ENCODE data around the gene ALDH1B1.
A peak's percentile ranks its signal among the peaks of the same experiment; 100 is the strongest.

The ALDH1B1 gene

DNA sequence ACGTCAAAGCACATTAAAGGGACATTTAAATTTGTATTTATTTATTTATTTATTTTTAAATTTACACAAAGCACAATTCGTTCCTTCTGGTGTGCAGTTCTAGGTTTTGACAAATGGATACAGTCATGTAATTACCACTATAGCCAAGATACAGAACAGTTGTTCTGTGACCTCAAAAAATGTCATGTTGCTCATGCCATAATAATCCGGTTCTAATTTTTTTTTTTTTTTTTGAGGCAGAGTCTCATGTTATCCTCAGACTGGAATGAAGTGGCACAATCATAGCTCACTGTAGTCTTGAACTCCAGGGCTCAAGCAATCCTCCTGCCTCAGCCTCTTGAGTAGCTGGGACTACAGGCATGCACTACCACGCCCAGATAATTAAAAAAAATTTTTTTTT lies 24.0 kb downstream of the ALDH1B1 start:
- no peak for DNase-seq (ENCODE audit: low read depth in 2 of 2)

- peak; percentile 40 to 51 for DNase-seq (ENCODE audit: low read depth in 2 of 2)
These were observed 24.8 kb downstream of the ALDH1B1 start for GRCh38 chr9:38417003-38417945.

GRCh38 chr9:38418366-38418765 lies 25.9 kb downstream of the ALDH1B1 start:
- no peak for DNase-seq (ENCODE audit: low read depth in 2 of 2)

- no peak for DNase-seq (ENCODE audit: low read depth in 2 of 2)
These were observed 26.7 kb downstream of the ALDH1B1 start for GRCh38 chr9:38419181-38419580.

DNA sequence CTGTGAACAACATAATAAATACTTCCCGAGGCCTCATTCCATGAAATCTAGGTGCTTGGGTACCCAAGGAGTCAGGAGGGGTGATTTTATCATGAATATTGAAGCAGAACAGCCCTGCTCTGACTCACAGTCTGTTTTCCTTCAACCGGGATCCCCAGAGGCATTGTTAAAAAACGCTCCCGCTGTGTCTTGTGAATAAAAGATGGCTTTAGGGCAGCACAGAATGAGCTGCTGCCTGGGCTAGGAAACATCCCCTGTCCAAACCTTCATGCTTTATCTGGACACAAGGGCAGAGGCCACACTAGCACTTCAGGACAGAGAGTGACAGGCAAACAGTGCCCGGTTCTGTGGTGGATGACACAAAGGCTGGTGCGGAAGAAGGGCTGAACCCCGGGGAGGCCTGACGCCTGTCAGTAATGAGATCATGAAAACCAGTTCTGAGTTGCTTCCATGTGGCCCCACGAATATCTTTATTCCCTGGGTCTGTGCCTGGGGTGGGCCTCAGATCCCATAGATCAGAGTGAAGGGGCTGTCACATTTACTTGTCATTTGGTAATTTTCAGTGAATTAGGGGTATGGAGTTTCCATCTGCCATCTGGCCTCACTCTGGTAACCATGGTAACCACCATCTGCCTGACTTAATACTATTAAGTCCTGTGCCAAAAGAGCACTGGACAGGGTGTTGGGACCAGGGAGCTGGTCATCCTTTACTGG lies 29.2 kb downstream of the ALDH1B1 start:
- DNase-seq (ENCODE audit: low read depth in 2 of 2), result no peak

GRCh38 chr9:38422555-38423260 lies 30.2 kb downstream of the ALDH1B1 start:
- DNase-seq (ENCODE audit: low read depth in 2 of 2), result no peak

GRCh38 chr9:38423273-38423972 lies 30.9 kb downstream of the ALDH1B1 start:
- no peak for DNase-seq (ENCODE audit: low read depth in 2 of 2)

DNA sequence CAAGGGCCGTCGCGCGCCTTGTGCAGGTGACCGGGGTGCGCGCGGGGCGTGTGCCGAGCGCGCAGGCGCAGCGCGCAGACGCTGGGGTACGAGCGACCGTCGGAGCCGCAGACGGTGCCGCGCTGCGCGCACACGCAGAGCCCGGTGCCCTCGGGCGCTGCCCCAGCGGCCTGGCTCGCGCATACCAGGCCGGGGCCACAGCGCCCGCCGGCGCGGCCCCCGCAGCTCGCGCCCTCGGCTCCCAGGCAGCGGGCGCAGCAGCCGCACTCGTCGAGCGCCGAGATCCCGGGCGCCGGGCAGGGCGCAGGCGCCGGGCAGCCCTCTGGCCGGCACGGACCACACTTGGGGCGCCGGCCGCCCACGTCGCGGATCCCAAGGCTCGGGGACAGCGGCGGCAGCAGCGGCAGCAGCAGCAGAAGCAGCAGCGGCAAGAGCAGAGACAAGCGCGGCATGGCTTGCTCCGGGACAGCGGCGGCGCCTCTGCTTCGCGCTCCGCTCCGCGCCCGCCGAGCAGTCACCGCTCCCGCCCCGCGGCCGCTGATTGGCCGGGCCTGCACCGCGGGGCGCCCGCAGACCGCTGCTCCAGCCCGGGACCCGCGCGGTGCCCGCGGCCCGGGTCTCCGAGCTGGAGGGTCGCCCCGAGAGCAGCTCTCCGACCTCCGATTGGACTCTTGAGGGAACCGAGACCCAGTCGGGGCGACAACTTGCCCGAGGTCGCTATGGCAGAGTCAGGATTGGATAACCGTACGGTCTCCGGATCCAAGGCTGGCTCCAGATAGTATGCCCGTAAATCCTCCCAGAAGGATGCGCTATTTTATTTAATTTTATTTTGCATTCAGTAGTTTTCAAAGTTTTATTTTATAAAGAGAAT lies 31.7 kb downstream of the ALDH1B1 start, which contains the start of gene IGFBPL1:
Gene IGFBPL1, minus strand, starts transcription at position 482 of the 871 bp plus-strand sequence. Its CDS starts 30 bp downstream, at position 452.
- peak in 1 of 2 donors; percentile 2 for DNase-seq (ENCODE audit: low read depth in 2 of 2)

DNA sequence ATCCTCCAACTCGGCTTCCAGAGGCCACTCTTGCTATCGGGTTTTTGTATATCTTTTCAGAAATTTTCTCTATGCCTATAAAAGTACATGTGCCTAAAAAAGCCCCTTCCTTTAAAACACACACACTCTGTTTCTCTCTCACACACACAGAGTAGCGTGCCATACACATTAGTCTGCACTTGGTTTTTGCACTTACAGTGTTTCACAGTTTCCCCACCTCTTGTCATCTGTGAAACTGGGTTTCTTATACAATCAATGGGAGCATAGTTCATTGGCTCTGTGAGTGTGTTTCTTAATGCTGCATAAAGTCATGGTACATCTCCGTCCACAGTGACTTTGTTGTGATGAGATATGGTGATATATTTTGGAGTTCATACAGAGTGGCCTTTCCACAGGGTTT lies 32.4 kb downstream of the ALDH1B1 start:
- no peak for DNase-seq (ENCODE audit: low read depth in 2 of 2)

DNA sequence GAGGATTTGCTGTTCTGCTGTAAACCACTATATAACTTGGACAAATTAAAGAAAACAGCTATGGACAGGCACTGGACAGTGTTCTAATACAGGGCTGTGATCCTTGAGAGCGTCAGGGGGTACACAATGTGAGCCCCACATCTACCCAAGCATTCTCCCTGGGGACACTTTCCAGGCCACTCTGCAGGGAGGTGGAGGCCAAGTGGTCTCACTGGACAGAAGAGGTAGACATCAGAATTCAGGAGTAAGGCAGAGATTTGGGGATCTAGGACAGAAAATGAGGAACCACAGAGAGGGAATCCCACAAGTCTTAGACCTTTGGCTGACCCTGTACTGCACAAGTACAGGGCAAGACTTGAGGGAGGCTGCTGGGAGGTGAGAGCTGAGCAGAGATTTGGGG lies 35.6 kb downstream of the ALDH1B1 start:
- no peak for DNase-seq (ENCODE audit: low read depth in 2 of 2)

DNA sequence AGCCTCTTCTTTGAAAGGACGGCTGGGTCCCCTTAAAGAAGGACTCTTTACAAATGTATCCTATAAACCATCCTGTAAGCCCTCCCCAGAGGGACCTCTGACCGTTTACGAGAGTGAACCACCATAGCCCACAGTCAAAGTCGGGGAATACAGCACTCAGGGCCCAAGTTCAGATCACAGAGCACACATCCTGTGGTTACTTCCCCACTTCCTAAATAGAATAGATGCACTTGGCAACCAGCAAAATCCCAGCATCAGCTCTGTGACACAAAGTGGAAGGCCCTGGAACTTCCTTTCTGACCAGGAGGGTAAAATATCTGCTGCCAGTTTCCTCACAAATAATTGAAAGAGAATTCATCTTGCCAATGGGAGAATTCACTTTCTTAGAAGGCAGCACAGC lies 38.6 kb downstream of the ALDH1B1 start:
- no peak for DNase-seq (ENCODE audit: low read depth in 2 of 2)

DNA sequence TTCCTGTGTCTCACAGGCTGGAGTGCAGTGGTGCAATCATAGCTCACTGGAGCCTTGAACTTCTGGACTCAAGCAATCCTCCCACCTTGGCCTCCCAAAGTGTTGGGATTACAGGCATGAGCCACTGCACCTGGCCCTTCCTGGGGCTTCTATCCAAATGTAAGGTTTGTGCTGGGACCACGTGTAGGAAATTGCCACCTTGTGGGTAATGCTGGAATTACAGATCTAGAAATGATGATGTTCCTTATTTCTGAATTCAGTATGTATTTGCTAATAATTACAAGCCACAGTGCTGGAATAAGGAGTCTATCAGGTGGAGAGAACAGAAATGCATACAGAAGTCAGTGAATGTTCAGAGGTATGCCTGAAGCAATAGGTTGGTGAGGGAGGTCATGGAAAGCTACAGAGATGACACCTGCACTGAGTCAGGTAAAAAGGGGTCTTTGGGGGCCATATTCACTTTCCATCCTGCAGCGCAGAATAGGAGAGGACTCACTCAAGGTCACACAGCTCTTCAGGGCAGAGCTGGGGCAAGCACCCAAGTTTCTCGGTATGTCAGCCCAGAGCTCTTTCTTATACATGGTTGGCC lies 40.5 kb downstream of the ALDH1B1 start:
- no peak for DNase-seq (ENCODE audit: low read depth in 2 of 2)

GRCh38 chr9:38434365-38434764 lies 41.9 kb downstream of the ALDH1B1 start:
- DNase-seq (ENCODE audit: low read depth in 2 of 2), result no peak

DNA sequence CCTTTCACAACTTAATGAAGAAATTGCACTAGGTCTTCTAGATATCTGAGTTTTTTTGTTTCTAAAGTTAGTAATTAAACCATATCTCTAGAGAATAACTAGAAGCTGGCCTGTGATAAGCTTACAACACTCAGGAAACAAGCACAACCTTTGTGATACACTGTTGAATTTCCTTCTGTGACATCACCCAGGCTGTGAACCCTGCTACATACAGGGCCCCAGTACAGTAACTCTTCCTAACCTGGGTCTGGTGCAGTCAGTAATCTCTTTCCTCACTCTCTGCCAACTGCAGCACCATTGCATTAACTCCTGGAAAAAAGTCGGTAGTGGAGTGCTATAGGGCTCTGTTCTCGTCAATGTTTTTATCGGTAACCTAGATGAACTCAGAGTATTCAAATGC lies 42.4 kb downstream of the ALDH1B1 start:
- DNase-seq (ENCODE audit: low read depth in 2 of 2), result no peak

DNA sequence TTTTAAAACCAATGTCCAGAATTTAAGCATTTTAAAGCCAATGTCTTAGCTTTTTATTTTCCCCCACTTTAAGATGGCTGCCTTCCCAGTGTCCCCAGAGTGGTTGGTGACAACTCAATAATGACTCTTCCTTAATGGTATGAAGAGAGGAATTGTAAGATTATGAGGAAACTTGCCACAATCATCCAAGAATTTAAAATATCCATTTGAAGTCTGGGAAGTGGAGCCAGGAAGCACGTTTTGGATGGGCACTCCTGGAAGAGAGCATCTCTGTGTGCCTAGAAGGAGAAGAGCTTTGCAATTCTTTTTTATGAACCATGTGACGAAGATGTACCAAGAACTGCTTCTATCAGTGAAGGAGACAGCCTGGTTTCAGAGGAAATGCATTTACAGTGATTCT lies 43.0 kb downstream of the ALDH1B1 start:
- no peak for DNase-seq (ENCODE audit: low read depth in 2 of 2)

GRCh38 chr9:38436708-38437107 lies 44.2 kb downstream of the ALDH1B1 start:
- no peak for DNase-seq (ENCODE audit: low read depth in 2 of 2)

DNA sequence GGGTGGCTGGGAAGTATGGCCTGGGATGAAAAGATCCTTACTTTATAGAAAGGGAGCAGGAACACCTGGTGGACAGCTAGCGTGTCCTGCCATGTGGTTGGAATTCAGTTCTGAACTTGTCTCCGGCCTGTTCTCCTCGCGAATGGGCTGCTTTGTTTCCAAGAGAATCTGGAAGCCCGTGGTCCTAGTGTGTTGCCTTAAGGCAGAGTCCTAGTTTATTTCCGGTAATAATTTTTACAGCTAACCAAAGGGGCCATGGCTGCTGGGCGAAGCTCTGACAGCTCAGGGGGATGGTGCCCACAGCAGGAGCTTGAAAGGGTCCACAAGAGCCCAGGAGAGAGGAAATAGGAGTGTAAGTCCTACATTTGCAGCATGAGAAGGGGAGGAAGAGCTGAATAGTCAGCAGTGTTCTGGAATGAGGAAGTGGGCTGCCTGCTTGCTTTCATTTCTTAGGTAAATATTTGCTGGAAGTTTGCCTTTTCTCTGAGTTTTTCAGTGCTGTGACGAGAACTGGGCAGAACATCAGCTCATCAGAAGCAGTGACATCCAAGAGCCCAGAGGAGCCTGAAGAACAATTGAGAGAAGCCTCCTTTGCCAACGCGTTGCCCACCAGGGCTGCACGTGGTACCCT lies 44.8 kb downstream of the ALDH1B1 start:
- no peak for DNase-seq (ENCODE audit: low read depth in 2 of 2)

DNA sequence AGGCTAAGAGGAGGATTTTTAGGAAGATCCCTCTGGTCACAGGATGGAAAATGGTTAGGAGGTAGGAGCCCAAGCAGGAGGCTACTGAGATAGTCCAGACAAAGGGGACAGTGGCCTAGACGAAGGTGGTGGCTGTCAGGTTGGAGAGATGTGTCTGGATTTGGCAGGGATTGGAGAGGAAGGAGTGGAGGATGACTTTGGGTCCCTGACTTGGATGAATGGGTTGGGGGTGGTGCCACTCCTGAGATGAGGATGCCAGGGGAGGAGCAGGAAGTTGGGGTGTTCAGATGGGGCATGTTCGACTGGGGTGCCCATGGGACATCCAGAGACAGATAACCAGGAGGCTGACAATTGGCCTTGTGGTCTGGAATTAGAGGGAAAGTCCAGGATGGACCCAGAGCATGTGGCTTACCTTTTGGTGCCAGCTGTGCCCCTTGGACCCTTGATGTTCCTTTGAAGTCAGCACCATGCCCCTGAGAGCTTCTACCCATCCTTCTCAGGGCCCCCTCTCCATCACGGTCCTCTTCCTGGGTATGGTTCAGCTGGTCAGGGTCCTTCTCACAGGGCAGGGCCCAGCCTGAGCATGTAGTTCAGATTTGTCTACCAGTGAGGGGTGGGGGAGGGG lies 46.9 kb downstream of the ALDH1B1 start:
- no peak for DNase-seq (ENCODE audit: low read depth in 2 of 2)

DNA sequence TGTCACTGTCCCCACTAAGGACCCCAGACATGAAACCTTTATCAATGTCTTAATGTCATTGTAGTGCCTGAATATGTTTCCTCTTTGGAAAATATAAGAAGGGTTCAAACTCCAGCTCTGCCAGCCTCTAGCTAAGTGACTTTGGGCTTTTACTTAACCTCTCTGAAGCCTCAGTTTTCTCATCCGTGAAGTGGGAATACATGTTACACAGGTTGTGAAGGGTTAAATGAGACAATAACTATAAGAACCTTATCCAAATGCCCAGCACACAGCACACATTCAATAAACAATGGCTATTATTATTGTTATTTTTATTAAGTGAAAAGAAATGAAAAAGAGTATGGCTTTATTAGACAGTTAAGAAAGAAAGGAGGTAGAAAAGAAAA lies 47.4 kb downstream of the ALDH1B1 start:
- DNase-seq (ENCODE audit: low read depth in 2 of 2), result no peak
